ENCODE results near the gene MYADML2.

The MYADML2 gene

DNA sequence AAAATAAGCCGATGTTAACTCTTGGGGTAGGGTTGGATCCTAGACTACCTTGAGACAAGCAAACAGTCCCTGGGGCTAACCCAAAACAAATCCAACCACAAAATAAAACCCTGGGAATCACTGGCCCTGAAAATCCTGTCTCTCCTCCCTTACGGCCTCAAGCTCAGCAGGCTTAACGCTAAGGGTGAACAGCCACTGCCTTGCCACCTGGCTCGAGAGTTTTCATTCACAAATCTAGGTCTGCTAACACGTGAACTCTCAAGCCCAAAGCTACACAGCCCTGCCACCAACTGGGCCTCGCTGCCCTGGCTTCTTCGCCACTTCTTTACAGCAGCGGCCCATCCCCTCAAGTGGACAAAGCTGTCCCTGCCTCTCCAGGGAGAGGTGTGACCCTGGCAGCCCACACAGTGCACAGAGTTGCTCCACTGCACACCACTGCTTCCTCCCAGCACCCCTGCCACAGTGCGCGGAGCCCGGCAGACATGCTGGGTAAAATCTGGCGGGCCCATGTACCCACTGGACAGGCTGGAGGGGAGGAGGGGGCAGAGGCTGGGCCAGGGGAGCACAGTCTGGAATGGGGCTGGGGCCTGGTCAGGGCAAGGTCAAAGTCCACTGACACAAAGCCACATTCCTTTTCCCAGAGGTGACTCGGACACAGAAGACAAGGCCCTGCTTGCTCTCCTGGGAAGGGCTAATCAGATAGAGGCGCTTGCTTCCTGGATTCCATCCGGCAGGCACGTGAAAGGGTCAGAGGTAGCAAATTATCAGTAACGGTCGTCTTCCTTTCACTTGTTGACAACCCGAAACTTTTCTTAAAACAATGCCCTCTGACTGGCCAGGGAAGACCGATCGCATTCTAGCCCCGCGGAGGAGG lies 36.8 kb downstream of the MYADML2 start:
- DNase-seq = no peak

DNA sequence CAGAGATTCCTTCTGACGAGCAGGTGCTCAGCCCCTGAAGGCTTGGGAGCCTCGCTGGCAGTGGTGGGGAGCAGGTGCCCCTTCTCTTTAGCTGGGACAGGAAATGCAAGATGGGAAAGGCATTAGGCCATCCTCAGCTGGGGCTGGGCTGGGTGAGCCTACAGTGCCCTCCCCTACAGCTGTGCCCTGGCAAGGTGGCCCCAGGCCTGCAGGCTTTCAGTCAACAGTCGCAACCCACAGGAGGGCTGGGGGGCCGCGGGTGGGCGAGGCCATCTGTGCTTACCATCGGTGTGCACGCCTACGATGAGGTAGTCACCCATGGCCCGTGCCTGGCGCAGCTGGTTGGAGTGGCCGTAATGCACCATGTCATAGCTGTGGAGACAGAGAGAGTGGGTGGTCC lies 37.8 kb downstream of the MYADML2 start:
- no peak for DNase-seq

GRCh38 chr17:81908793-81909192 lies 38.2 kb downstream of the MYADML2 start:
- DNase-seq = no peak

- no peak for DNase-seq
Measured at GRCh38 chr17:81907219-81908145, 39.6 kb downstream of the MYADML2 start.

DNA sequence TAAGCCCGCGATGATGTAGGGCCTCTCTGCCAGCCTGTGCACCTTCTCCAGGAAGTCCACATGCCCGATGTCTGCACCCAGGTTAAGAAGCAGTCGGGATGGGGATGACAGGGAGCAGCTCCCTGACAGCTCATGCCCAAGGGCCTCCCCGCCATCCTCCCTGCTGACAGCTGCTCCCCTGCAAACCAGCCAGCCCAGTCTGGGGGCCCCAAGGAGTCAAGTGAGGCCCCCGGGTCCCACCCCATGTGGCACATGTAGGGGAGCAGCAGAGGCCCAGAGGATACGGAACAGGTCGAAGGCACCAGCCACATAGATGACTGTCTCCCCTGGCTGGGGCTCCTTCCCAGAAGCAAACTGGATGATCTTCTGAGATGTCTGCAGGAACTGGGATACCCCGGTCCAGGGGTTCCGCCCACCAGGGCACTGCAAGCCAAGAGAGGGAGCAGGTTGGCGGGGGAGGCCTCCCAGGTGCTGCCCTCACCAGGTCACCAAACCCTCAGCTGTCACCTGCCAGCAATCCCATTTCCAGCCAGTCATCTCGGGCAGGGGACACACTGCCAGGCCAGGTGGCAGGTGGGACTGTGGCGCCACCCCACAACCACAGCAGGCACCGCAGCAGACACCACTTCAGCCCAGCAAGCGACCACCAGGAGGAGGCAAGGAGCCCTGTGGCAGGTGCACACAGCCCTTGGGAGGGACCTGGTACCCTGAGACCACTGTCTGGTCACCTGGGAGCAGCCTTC lies 40.4 kb downstream of the MYADML2 start:
- DNase-seq = no peak

DNA sequence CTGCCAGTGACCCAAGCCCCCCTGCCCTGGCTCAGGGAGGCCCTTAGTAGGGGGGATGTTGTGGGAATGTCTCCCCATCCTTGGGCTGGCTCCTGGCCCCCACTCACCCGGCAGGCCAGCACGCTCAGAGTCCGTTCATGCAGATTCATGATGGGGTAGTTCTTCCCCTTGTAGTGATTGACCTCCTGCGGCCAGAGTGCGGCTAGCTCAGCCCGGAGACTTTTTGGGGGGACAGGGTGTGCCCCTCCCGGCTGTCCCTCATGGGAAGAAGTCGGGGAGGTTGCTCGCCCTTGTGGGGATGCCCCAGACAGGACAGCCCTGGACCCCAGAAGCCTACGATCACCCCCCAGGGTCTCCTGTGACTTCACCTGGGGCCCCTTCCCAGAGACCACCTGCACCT lies 41.0 kb downstream of the MYADML2 start:
- DNase-seq = no peak

GRCh38 chr17:81905424-81905875 lies 41.6 kb downstream of the MYADML2 start:
- no peak for DNase-seq

GRCh38 chr17:81904600-81905423 lies 42.2 kb downstream of the MYADML2 start:
- no peak for DNase-seq

DNA sequence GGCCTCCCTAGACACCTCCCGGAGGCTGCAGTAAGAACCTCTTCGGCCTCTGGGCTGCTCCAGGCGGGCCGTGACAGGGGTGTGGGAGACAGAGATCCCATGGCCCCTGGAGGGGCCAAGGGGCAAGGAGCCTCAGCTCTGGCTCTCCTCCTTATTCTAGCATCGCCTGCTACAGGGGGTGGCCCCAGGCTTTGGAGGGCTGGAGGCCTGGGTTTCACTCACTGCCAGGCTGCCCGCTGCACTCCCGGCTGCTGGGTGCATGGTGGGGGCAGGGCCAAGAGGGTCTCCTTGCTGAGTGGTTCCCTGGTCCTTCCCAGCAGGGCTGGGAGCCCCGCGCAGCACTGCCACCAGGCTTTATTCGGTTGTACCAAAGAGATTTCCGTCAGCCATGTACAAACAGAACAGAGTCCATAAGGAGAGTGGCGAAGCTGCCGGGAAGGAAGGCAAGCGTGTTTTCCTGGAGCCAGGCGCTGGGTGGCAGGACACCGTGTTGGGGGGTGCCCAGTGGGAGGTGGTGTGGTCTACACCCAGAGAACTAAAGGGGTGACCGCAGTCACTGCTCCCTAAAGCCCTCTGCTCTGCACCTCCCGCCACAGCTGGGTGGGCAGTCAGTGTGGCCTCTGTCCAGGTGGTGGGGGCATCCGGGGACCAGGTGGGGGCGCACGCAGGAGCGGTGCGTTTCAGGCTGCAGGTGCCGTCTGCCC lies 43.0 kb downstream of the MYADML2 start:
- no peak for DNase-seq

DNA sequence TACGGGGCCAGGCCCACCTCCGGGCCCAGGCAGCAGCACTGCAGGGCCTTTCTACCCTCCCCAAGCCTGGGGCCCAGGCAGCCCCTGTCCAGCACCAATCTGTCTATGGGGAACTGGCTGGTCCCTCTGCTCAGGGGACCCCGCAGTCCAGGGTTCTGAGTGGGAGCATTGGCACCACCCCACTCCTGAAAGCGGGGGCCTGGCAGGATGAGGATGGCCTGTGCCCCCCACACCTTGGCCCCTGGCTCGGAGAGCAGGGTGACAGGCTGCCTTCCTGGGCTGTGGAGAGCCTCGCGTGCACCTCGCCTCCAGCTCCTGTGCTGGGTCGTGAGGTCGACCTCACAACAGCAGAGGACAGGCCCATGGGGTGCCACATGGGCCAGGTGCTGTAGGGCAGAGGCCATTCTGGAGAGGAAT lies 43.6 kb downstream of the MYADML2 start:
- no peak for DNase-seq

GRCh38 chr17:81902653-81903414 lies 44.2 kb downstream of the MYADML2 start:
- DNase-seq = no peak

DNA sequence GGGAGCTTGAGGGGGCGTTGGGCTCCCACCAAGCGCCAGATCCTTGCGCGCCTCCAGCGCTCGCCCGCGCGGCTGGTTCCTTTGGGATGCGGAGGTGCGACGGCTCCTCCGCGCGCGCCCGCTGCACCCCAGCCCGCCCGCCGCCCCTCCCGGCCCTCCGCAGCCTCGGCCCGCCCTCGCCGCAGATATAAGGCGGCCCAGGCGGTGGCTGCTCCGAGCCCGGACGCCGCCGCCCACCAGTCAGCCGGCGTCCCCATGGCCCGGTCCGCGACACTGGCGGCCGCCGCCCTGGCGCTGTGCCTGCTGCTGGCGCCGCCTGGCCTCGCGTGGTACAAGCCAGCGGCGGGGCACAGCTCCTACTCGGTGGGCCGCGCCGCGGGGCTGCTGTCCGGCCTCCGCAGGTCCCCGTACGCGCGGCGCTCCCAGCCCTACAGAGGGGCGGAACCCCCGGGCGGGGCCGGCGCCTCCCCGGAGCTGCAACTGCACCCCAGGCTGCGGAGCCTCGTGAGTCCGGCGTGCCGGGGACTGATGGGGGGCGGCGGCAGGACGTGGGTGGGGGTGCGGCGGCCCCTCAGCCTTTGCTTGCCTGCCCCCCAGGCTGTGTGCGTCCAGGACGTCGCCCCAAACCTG lies 44.9 kb downstream of the MYADML2 start, which contains the start of gene NPB:
Gene NPB (plus strand): TSS at position 216 of the 630 bp plus-strand sequence. CDS start 40 bp downstream, at position 256.
- no peak for DNase-seq

GRCh38 chr17:81901167-81902022 lies 45.6 kb downstream of the MYADML2 start:
- no peak for DNase-seq

GRCh38 chr17:81900181-81900820 lies 46.7 kb downstream of the MYADML2 start:
- no peak for DNase-seq

DNA sequence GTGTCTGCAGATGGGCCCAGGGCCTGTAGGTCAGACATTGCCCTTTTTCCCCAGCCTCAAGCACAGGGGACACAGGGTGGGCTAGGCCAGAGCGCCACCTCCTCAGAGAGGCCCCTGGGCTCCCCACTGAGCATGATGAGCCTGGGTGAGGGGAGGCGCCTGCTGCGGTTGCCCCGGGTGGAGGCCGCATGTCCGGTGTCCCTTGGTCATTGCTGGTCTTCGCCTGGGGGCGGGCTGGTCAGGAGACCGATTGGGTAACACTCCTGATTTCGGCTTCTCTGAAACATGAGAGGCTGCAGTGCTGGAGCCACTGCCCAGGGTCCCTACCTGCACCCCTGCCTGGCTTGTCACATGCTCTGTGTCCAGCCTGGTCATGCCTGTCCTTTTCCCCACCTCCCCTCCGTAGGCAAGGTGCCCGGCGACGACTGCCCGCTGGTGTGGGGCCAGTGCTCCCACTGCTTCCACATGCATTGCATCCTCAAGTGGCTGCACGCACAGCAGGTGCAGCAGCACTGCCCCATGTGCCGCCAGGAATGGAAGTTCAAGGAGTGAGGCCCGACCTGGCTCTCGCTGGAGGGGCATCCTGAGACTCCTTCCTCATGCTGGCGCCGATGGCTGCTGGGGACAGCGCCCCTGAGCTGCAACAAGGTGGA lies 47.4 kb downstream of the MYADML2 start:
- no peak for DNase-seq

- DNase-seq = no peak
Measured at GRCh38 chr17:81898885-81899284, 48.1 kb downstream of the MYADML2 start.

Measured in fibroblast of skin of back (primary cell).